Activated gamma-delta T cell (primary cell): ENCODE data around the gene CDKN2A.

Experiments used
- DNase-seq: peaks from one replicate; lab custom pipeline; 2025; lab: John Stamatoyannopoulos, UW

The CDKN2A gene

GRCh38 chr9:21941337-21941995 is 52.7 kb downstream of the CDKN2A start:
- DNase-seq: no peak

DNA sequence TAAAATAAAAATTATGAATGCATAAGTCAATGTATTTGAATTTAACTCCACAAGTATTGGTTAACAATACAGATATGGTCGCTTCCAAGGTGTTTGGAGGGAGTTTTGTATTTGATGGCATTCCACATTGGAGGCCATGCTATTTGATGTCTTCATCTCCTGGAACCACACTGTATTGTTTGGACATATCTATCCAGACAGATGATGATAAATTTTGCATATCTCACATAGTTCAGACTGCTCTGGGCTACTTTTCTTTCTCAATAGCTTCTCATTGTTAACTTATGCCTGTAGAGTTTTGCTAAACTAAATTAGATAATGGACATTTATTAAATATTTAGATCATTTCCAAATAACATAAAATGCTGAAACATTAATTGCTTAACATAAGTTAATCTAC is 58.0 kb downstream of the CDKN2A start:
- DNase-seq: no peak

GRCh38 chr9:21935631-21936030 is 58.6 kb downstream of the CDKN2A start:
- no peak for DNase-seq

DNA sequence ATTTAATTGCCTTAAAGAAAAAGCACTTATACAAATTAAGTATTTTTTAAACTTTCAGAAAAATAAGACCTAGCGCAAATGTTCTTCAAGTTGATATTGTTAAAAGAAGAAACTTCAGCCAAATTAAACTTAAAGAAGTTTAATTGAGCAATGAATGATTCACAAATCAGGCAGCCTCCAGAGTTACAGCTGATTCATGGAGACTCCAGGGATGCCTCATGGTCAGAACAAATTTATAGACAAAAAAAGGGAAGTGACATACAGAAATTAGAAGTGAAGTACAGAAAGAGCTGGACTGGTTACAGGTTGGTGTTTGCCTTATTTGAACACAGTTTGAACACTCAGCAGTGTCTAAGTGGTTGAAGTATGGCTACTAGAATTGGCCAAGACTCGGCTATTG is 60.3 kb downstream of the CDKN2A start:
- no peak for DNase-seq

- DNase-seq: no peak
Measured at GRCh38 chr9:21933281-21933680, 60.9 kb downstream of the CDKN2A start.

GRCh38 chr9:21931428-21931827 is 62.8 kb downstream of the CDKN2A start:
- DNase-seq: no peak

DNA sequence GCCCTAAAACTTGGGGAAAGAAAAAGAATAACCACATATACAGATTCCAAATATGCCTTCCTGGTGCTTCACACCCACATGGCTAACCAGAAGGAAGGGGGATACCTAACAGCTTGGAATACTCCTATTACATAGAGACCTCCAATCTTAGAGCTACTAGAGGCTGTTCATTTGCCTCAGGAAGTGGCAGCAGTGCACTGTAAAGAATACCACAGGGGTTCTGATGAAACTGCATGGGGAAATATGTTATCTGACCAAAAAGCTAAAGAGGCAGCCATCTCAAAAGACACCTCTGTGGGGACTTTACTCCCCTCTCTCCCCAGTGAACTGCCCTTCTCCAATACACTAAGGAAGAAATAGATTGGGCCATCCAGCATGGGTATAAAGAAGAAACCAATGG is 66.4 kb downstream of the CDKN2A start:
- DNase-seq: no peak

DNA sequence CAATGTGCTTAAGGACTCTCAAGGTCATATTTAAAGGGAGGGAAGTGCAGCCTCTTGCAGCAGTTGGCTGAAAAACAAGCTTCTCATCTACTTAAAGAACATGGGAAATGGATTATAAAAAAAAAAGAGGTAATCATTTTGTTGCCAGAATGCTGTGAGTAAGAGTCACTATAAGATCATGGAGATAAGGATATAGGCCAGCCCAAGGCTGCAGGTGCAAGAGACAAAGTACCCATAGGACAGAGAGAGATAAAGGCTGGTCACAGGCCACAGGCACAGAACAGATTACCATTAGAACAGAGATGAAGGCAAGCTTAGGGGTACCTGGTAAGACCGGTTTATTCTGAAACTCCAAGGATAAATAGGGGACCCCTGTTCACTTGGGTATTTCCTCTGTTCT is 70.5 kb downstream of the CDKN2A start:
- no peak for DNase-seq

DNA sequence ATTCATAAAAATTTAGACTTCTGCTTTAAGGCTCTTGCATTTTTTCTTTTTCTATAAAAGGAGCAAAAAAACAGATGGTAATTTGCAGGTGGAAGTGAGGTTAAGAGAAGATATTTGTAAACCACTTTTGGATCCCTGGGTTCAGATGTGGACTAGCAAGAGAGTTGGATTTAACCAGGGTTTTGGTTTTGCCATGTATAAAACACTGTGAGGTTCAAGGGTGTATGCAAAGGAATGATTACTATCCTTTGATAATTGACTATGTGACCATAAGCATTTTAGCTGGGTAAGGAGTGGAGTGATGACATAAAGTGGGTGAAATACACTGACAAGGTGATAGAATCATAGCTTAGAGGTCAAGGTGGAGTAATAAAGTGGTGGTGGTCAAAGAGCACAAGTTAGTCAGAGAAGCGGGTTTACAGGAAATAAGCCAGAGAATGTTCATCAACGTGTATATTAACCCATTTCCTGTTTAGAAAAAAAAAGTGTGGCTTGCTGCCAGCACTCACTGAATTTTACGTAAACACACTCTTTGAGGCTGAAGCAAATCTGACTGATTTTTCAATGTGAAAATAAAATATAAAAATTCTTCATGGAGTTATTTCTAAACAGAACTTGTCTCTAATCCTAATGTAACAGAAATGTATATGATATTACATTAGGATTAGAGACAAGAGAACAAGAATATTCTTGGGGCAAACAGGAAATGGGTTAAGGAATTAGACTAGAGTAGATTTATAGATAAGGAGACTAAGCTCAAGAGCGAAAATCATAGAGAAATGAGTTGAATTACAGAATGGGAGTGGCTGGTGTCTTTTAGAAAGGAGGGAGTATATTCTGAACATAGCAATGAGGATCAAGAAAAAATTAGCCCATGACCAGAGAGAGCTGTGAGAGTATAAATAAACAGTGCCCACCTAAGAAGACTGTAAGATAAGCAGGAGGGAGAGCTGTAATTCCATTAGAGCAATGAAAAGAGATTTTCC is 74.5 kb downstream of the CDKN2A start:
- DNase-seq: no peak
